DMS79 (cell line): ENCODE data around the gene SOX6.
"Not testable (repeated sequence)": the region's sequence is repeated elsewhere in the genome, so short reads cannot be mapped to it uniquely, and the experiment has no call there.

Source experiments
- DNase-seq: peaks from one replicate; lab custom pipeline; 2025; lab: John Stamatoyannopoulos, UW

SOX6 gene

GRCh38 chr11:16095756-16096155 is 260.6 kb downstream of the SOX6 start:
- DNase-seq, result no peak

GRCh38 chr11:16093889-16094653 is 262.3 kb downstream of the SOX6 start:
- no peak for DNase-seq

GRCh38 chr11:16091862-16092261 is 264.5 kb downstream of the SOX6 start:
- no peak for DNase-seq

- no peak for DNase-seq
These were observed 266.9 kb downstream of the SOX6 start for GRCh38 chr11:16089481-16089880.

- no peak for DNase-seq
These were observed 267.6 kb downstream of the SOX6 start for GRCh38 chr11:16088774-16089173.

- no peak for DNase-seq
These were observed 268.5 kb downstream of the SOX6 start for GRCh38 chr11:16087886-16088285.

GRCh38 chr11:16086229-16086819 is 270.0 kb downstream of the SOX6 start:
- DNase-seq, result no peak

- DNase-seq, result no peak
These were observed 274.0 kb downstream of the SOX6 start for GRCh38 chr11:16082095-16083055.

GRCh38 chr11:16081382-16082094 is 274.8 kb downstream of the SOX6 start:
- DNase-seq, result no peak

- no peak for DNase-seq
These were observed 275.5 kb downstream of the SOX6 start for GRCh38 chr11:16080688-16081381.

- no peak for DNase-seq
These were observed 277.4 kb downstream of the SOX6 start for GRCh38 chr11:16078936-16079335.

- DNase-seq, result no peak
These were observed 285.8 kb downstream of the SOX6 start for GRCh38 chr11:16070573-16070972.

GRCh38 chr11:16067268-16067667 is 289.1 kb downstream of the SOX6 start:
- not testable (repeated sequence) for DNase-seq

GRCh38 chr11:16059332-16059731 is 297.0 kb downstream of the SOX6 start:
- DNase-seq, result no peak

GRCh38 chr11:16058671-16059070 is 297.7 kb downstream of the SOX6 start:
- no peak for DNase-seq

- no peak for DNase-seq
These were observed 303.6 kb downstream of the SOX6 start for GRCh38 chr11:16052750-16053149.

GRCh38 chr11:16049611-16050010 is 306.7 kb downstream of the SOX6 start:
- DNase-seq, result no peak

- no peak for DNase-seq
These were observed 309.3 kb downstream of the SOX6 start for GRCh38 chr11:16047073-16047472.

GRCh38 chr11:16043617-16044016 is 312.7 kb downstream of the SOX6 start:
- DNase-seq, result no peak

GRCh38 chr11:16041207-16041606 is 315.1 kb downstream of the SOX6 start:
- no peak for DNase-seq

- no peak for DNase-seq
These were observed 316.2 kb downstream of the SOX6 start for GRCh38 chr11:16040151-16040550.
